Right lung (tissue), 5 donors: Measurements from ENCODE around the gene GCNT1. TPM values are rescaled to one million over a fixed set of nuclear protein-coding genes. Genes with fewer than 3 reads are reported as not detected.
"Not testable (repeated sequence)": the region's sequence is repeated elsewhere in the genome, so short reads cannot be mapped to it uniquely, and the experiment has no call there.

Experiments
- DNase-seq, 2 donors: peaks; one replicate each; pipeline ENCODE4 v3.0.0-alpha.2; 2013
- polyA plus RNA-seq, 5 donors: library from polyadenylated mRNA; unstranded; fragments of 120-200 nt; gene quantifications; one replicate each; pipeline versions ENCODE4 v1.2.1 to v1.2.3, GENCODE V29; 2013; ENCODE audit warnings: inconsistent platforms in 1 of 5, low replicate concordance in 1 of 5; ENCODE audit not compliant: insufficient read length in 5 of 5, insufficient read depth in 1 of 5

GCNT1 gene
- polyA plus RNA-seq, 5 donors, result 3.8 to 6.7 (median 4.7) TPM

GRCh38 chr9:76441551-76442322, 17.2 kb upstream of the GCNT1 start:
- no peak for DNase-seq

GRCh38 chr9:76443887-76444286, 15.1 kb upstream of the GCNT1 start:
- DNase-seq, result no peak

GRCh38 chr9:76444322-76444929, 14.6 kb upstream of the GCNT1 start:
- no peak for DNase-seq

- no peak for DNase-seq
Observed at GRCh38 chr9:76445976-76446375, 13.0 kb upstream of the GCNT1 start.

GRCh38 chr9:76448501-76448900, 10.5 kb upstream of the GCNT1 start:
- no peak for DNase-seq

- DNase-seq, result no peak
Observed at GRCh38 chr9:76451234-76451633, 7.7 kb upstream of the GCNT1 start.

- DNase-seq, result no peak
Observed at GRCh38 chr9:76452839-76453238, 6.1 kb upstream of the GCNT1 start.

- peak in 1 of 2 donors; percentile 23 for DNase-seq
Observed at GRCh38 chr9:76453785-76454184, 5.2 kb upstream of the GCNT1 start.

GRCh38 chr9:76454311-76454710, 4.7 kb upstream of the GCNT1 start:
- no peak for DNase-seq

GRCh38 chr9:76456202-76456926, 2.6 kb upstream of the GCNT1 start:
- peak; percentile 31 to 40 for DNase-seq

GRCh38 chr9:76459694-76460635, 983 bp downstream of the GCNT1 start:
- DNase-seq, result peak; percentile 30 to 32

GRCh38 chr9:76462126-76462525, 3.1 kb downstream of the GCNT1 start:
- no peak for DNase-seq

GRCh38 chr9:76463211-76463610, 4.2 kb downstream of the GCNT1 start:
- DNase-seq, result no peak

- DNase-seq, result no peak
Observed at GRCh38 chr9:76464706-76465105, 5.7 kb downstream of the GCNT1 start.

- no peak for DNase-seq
Observed at GRCh38 chr9:76465442-76466298, 6.7 kb downstream of the GCNT1 start.

GRCh38 chr9:76466299-76466605, 7.3 kb downstream of the GCNT1 start:
- DNase-seq, result no peak

GRCh38 chr9:76474419-76474818, 15.4 kb downstream of the GCNT1 start:
- DNase-seq, result no peak

GRCh38 chr9:76475686-76476085, 16.7 kb downstream of the GCNT1 start:
- DNase-seq, result no peak

GRCh38 chr9:76477818-76478217, 18.8 kb downstream of the GCNT1 start:
- DNase-seq, result not testable (repeated sequence)

- DNase-seq, result no peak
Observed at GRCh38 chr9:76478226-76478625, 19.2 kb downstream of the GCNT1 start.

- DNase-seq, result not testable (repeated sequence)
Observed at GRCh38 chr9:76479337-76479736, 20.4 kb downstream of the GCNT1 start.
